ENCODE measurements around the gene PLOD2.

PLOD2 gene

GRCh38 chr3:146160964-146161662 lies at the start of gene PLOD2:
PLOD2 (minus strand) TSS chr3:146161184; CDS start chr3:146160989, 195 bp downstream.
- DNase-seq: peak in 1 of 2 donors; percentile 27

GRCh38 chr3:146209371-146209770 lies 48.4 kb upstream of the PLOD2 start:
- no peak for DNase-seq

GRCh38 chr3:146203776-146204175 lies 42.8 kb upstream of the PLOD2 start:
- no peak for DNase-seq

GRCh38 chr3:146200461-146201220 lies 39.7 kb upstream of the PLOD2 start:
- no peak for DNase-seq

- no peak for DNase-seq
Observed at GRCh38 chr3:146199762-146200161, 38.8 kb upstream of the PLOD2 start.

GRCh38 chr3:146196789-146197188 lies 35.8 kb upstream of the PLOD2 start:
- DNase-seq: no peak

- no peak for DNase-seq
Observed at GRCh38 chr3:146195605-146196004, 34.6 kb upstream of the PLOD2 start.

- no peak for DNase-seq
Observed at GRCh38 chr3:146195030-146195429, 34.0 kb upstream of the PLOD2 start.

- DNase-seq: no peak
Observed at GRCh38 chr3:146191051-146191450, 30.1 kb upstream of the PLOD2 start.

- no peak for DNase-seq
Observed at GRCh38 chr3:146189519-146190173, 28.7 kb upstream of the PLOD2 start.

GRCh38 chr3:146187334-146187950 lies 26.5 kb upstream of the PLOD2 start:
- no peak for DNase-seq

- DNase-seq: no peak
Observed at GRCh38 chr3:146184241-146185015, 23.4 kb upstream of the PLOD2 start.

GRCh38 chr3:146181216-146181615 lies 20.2 kb upstream of the PLOD2 start:
- no peak for DNase-seq

- no peak for DNase-seq
Observed at GRCh38 chr3:146180376-146180775, 19.4 kb upstream of the PLOD2 start.

- no peak for DNase-seq
Observed at GRCh38 chr3:146178006-146178689, 17.2 kb upstream of the PLOD2 start.

GRCh38 chr3:146177519-146177918 lies 16.5 kb upstream of the PLOD2 start:
- no peak for DNase-seq

GRCh38 chr3:146177072-146177471 lies 16.1 kb upstream of the PLOD2 start:
- no peak for DNase-seq

GRCh38 chr3:146172586-146172985 lies 11.6 kb upstream of the PLOD2 start:
- no peak for DNase-seq

GRCh38 chr3:146170591-146170990 lies 9.6 kb upstream of the PLOD2 start:
- no peak for DNase-seq

- no peak for DNase-seq
Observed at GRCh38 chr3:146169891-146170290, 8.9 kb upstream of the PLOD2 start.

- no peak for DNase-seq
Observed at GRCh38 chr3:146166826-146167225, 5.8 kb upstream of the PLOD2 start.

- no peak for DNase-seq
Observed at GRCh38 chr3:146166415-146166821, 5.4 kb upstream of the PLOD2 start.

Data from stimulated activated CD4-positive, alpha-beta T cell treated with anti-CD3 and anti-CD28 coated beads, Interleukin-2, amount 100 ng/mL, for 24 hours (primary cell).